ENCODE measurements around the gene WDR93.

- TF ChIP-seq RXRA (IDR thresholded peaks at IDR 0.05) (no peak), CTCF (IDR thresholded peaks at IDR 0.05; ENCODE audit: low read depth, low read length, missing input control) (no peak), ATF3 (IDR thresholded peaks at IDR 0.05) (no peak), RAD21 (IDR thresholded peaks at IDR 0.05) (no peak), GABPA (IDR thresholded peaks at IDR 0.05 in 1 of 2, conservative IDR thresholded peaks at IDR 0.05 in 1 of 2) (no peak), FOXA2 (IDR thresholded peaks at IDR 0.05) (no peak), MAX (IDR thresholded peaks at IDR 0.05) (no peak), YY1 (IDR thresholded peaks at IDR 0.05) (no peak)
These were observed 55.2 kb downstream of the WDR93 start for GRCh38 chr15:89745768-89746167.
